Measurements from ENCODE around the gene ID3. TPM values are rescaled to one million over a fixed set of nuclear protein-coding genes. Genes with fewer than 3 reads are reported as not detected.

The ID3 gene
- total and polyA plus RNA-seq, 9 of the 15 experiments (the other 6 are each of a cell fraction or from before 2014, with no cell fraction given), result 6.8 to 59.8 (median 23.5) TPM

- no peak for TF ChIP-seq ATF3 (IDR thresholded peaks at IDR 0.05)
- no peak for TF ChIP-seq ATF3 (CRISPR knock-in tag; conservative IDR thresholded peaks at IDR 0.05)
- no peak for TF ChIP-seq ZC3H11A (IDR thresholded peaks at IDR 0.05; ENCODE audit: low read depth, low read length)
- no peak for TF ChIP-seq ZNF134 (CRISPR knock-in tag; conservative IDR thresholded peaks at IDR 0.05)
- TF ChIP-seq ZNF274 (IDR thresholded peaks at IDR 0.05; ENCODE audit: borderline replicate concordance, low read depth, low read length), result no peak
- no peak for TF ChIP-seq PTTG1 (tag; IDR thresholded peaks at IDR 0.05; ENCODE audit: low read depth)
- TF ChIP-seq ZNF830 (CRISPR knock-in tag; IDR thresholded peaks at IDR 0.05), result no peak
- no peak for TF ChIP-seq HOXB6 (CRISPR knock-in tag; IDR thresholded peaks at IDR 0.05; ENCODE audit: borderline replicate concordance)
- peak; percentile 29; the same call in 1 of the 2 replicates for TF ChIP-seq ZNF24 (IDR thresholded peaks at IDR 0.05)
- TF ChIP-seq TRIM28 (IDR thresholded peaks at IDR 0.05), result no peak
- no peak for TF ChIP-seq RREB1 (CRISPR knock-in tag; IDR thresholded peaks at IDR 0.05)
- no peak for TF ChIP-seq DEAF1 (CRISPR knock-in tag; IDR thresholded peaks at IDR 0.05)
- TF ChIP-seq CHAMP1 (IDR thresholded peaks at IDR 0.05), result no peak
- TF ChIP-seq NFE2 (IDR thresholded peaks at IDR 0.05; ENCODE audit: low read depth), result no peak
- no peak for TF ChIP-seq ZNF512 (tag; IDR thresholded peaks at IDR 0.05)
Measured at GRCh38 chr1:23529146-23530086, 29.9 kb downstream of the ID3 start (continued).
